Epidermal melanocyte (primary cell): ENCODE results near the gene ST6GALNAC5.
"Not testable (repeated sequence)": the region's sequence is repeated elsewhere in the genome, so short reads cannot be mapped to it uniquely, and the experiment has no call there.

Experiments
- DNase-seq: peaks from one replicate; pipeline ENCODE4 v3.0.0; 2011; ENCODE audit warnings: low spot score; ENCODE audit not compliant: insufficient read length

Gene ST6GALNAC5

GRCh38 chr1:76867342-76868130, at the start of gene ST6GALNAC5:
Gene ST6GALNAC5, plus strand, starts transcription at chr1:76867480.
- DNase-seq, result no peak

- no peak for DNase-seq
These were observed 47.3 kb upstream of the ST6GALNAC5 start for GRCh38 chr1:76820028-76820427.

- not testable (repeated sequence) for DNase-seq
These were observed 44.3 kb upstream of the ST6GALNAC5 start for GRCh38 chr1:76822961-76823360.

GRCh38 chr1:76824106-76824505, 43.2 kb upstream of the ST6GALNAC5 start:
- DNase-seq, result no peak

- DNase-seq, result no peak
These were observed 41.0 kb upstream of the ST6GALNAC5 start for GRCh38 chr1:76826072-76826845.

GRCh38 chr1:76827066-76827465, 40.2 kb upstream of the ST6GALNAC5 start:
- DNase-seq, result no peak

GRCh38 chr1:76830373-76830772, 36.9 kb upstream of the ST6GALNAC5 start:
- no peak for DNase-seq

- no peak for DNase-seq
These were observed 34.8 kb upstream of the ST6GALNAC5 start for GRCh38 chr1:76832521-76832920.

- DNase-seq, result no peak
These were observed 34.1 kb upstream of the ST6GALNAC5 start for GRCh38 chr1:76833151-76833550.

GRCh38 chr1:76833856-76834255, 33.4 kb upstream of the ST6GALNAC5 start:
- DNase-seq, result no peak

GRCh38 chr1:76835203-76835602, 32.1 kb upstream of the ST6GALNAC5 start:
- no peak for DNase-seq

- DNase-seq, result no peak
These were observed 27.0 kb upstream of the ST6GALNAC5 start for GRCh38 chr1:76840278-76840677.

- no peak for DNase-seq
These were observed 25.8 kb upstream of the ST6GALNAC5 start for GRCh38 chr1:76841460-76841859.

GRCh38 chr1:76843821-76844464, 23.3 kb upstream of the ST6GALNAC5 start:
- no peak for DNase-seq

- no peak for DNase-seq
These were observed 13.0 kb upstream of the ST6GALNAC5 start for GRCh38 chr1:76854255-76854654.

GRCh38 chr1:76856104-76856503, 11.2 kb upstream of the ST6GALNAC5 start:
- DNase-seq, result no peak

GRCh38 chr1:76857138-76857537, 10.1 kb upstream of the ST6GALNAC5 start:
- no peak for DNase-seq

GRCh38 chr1:76857973-76858372, 9.3 kb upstream of the ST6GALNAC5 start:
- no peak for DNase-seq

- no peak for DNase-seq
These were observed 6.1 kb upstream of the ST6GALNAC5 start for GRCh38 chr1:76861149-76861548.

GRCh38 chr1:76862447-76862846, 4.8 kb upstream of the ST6GALNAC5 start:
- no peak for DNase-seq

GRCh38 chr1:76864383-76864782, 2.9 kb upstream of the ST6GALNAC5 start:
- DNase-seq, result no peak

- no peak for DNase-seq
These were observed 1.5 kb upstream of the ST6GALNAC5 start for GRCh38 chr1:76865696-76866286.
